ENCODE results near the gene PGAP2. TPM values are rescaled to one million over a fixed set of nuclear protein-coding genes. Genes with fewer than 3 reads are reported as not detected.
A peak's percentile ranks its signal among the peaks of the same experiment; 100 is the strongest.

Gene PGAP2
- total RNA-seq, 1 donor from 2014 or later, result 27.8 TPM

- peaks cover 92% of the 10 kb centered on the region for H3K4me1 ChIP-seq
- peak; percentile 53 for DNase-seq
- H3K4me3 ChIP-seq, result peak overlapping the region; percentile 22
- H3K9me3 ChIP-seq (replicated peaks), result no peaks in the 10 kb centered on the region
- H3K27ac ChIP-seq (replicated peaks), result peak overlapping the region; percentile 67
- TF ChIP-seq CTCF (IDR thresholded peaks at IDR 0.05; ENCODE audit: borderline replicate concordance), result no peak
- peaks cover 9% of the 10 kb centered on the region for H3K36me3 ChIP-seq
- no peaks in the 10 kb centered on the region for H3K27me3 ChIP-seq (ENCODE audit: low read depth)
- intact Hi-C loops (cut with micrococcal nuclease), result no loop called here
Measured at GRCh38 chr11:3834664-3835461, 26.5 kb downstream of the PGAP2 start.

- no peaks in the 10 kb centered on the region for H3K27me3 ChIP-seq (ENCODE audit: low read depth)
- no peak for TF ChIP-seq CTCF (IDR thresholded peaks at IDR 0.05; ENCODE audit: borderline replicate concordance)
- peak; percentile 69 for DNase-seq
- intact Hi-C loops (cut with micrococcal nuclease), result no loop called here
- peak overlapping the region; percentile 67 for H3K27ac ChIP-seq (replicated peaks)
- H3K4me3 ChIP-seq, result no peak overlapping the region
- no peaks in the 10 kb centered on the region for H3K9me3 ChIP-seq (replicated peaks)
- H3K36me3 ChIP-seq, result no peaks in the 10 kb centered on the region
- peaks cover 98% of the 10 kb centered on the region for H3K4me1 ChIP-seq
Measured at GRCh38 chr11:3835751-3836150, 27.4 kb downstream of the PGAP2 start.

- H3K27me3 ChIP-seq (ENCODE audit: low read depth), result no peaks in the 10 kb centered on the region
- DNase-seq, result peak; percentile 60
- TF ChIP-seq CTCF (IDR thresholded peaks at IDR 0.05; ENCODE audit: borderline replicate concordance), result no peak
- H3K36me3 ChIP-seq, result no peaks in the 10 kb centered on the region
- peak overlapping the region; percentile 67 for H3K27ac ChIP-seq (replicated peaks)
- H3K9me3 ChIP-seq (replicated peaks), result no peaks in the 10 kb centered on the region
- H3K4me3 ChIP-seq, result peak overlapping the region; percentile 36
- intact Hi-C loops (cut with micrococcal nuclease), result no loop called here
- peaks cover 95% of the 10 kb centered on the region for H3K4me1 ChIP-seq
Measured at GRCh38 chr11:3836903-3837302, 28.5 kb downstream of the PGAP2 start.

GRCh38 chr11:3837793-3838192 is 29.4 kb downstream of the PGAP2 start:
- TF ChIP-seq CTCF (IDR thresholded peaks at IDR 0.05; ENCODE audit: borderline replicate concordance), result no peak
- DNase-seq, result peak; percentile 40
- H3K4me1 ChIP-seq, result peaks cover 86% of the 10 kb centered on the region
- H3K9me3 ChIP-seq (replicated peaks), result no peaks in the 10 kb centered on the region
- H3K27ac ChIP-seq (replicated peaks), result peak overlapping the region; percentile 67
- no peaks in the 10 kb centered on the region for H3K27me3 ChIP-seq (ENCODE audit: low read depth)
- peak overlapping the region; percentile 36 for H3K4me3 ChIP-seq
- H3K36me3 ChIP-seq, result no peaks in the 10 kb centered on the region
- intact Hi-C loops (cut with micrococcal nuclease), result no loop called here

- TF ChIP-seq CTCF (IDR thresholded peaks at IDR 0.05; ENCODE audit: borderline replicate concordance), result no peak
- no peak for DNase-seq
- no peaks in the 10 kb centered on the region for H3K36me3 ChIP-seq
- H3K9me3 ChIP-seq (replicated peaks), result no peaks in the 10 kb centered on the region
- intact Hi-C loops (cut with micrococcal nuclease), result no loop called here
- peak overlapping the region; percentile 87 for H3K4me3 ChIP-seq
- H3K27ac ChIP-seq (replicated peaks), result peak overlapping the region; percentile 67
- H3K27me3 ChIP-seq (ENCODE audit: low read depth), result no peaks in the 10 kb centered on the region
- peaks cover 79% of the 10 kb centered on the region for H3K4me1 ChIP-seq
Measured at GRCh38 chr11:3838504-3838903, 30.1 kb downstream of the PGAP2 start.
